LNCaP clone FGC (cell line): ENCODE measurements around the gene RASSF7.

Experiments used
- DNase-seq: peaks from one replicate; pipeline ENCODE4 v3.0.0-alpha.2; 2011; ENCODE audit warnings: low read depth
- H3K4me3 ChIP-seq: 2 replicates; pipeline ENCODE4 v1.5.1; 2011; ENCODE audit warnings: mild to moderate bottlenecking, low read depth, low read length, control low read depth
- CTCF ChIP-seq: IDR thresholded peaks from 2 replicates; pipeline ENCODE4 v1.5.1; 2012; ENCODE audit warnings: mild to moderate bottlenecking; ENCODE audit not compliant: control insufficient read depth, insufficient read depth; ENCODE audit errors: extremely low read depth

RASSF7 gene

GRCh38 chr11:553988-554340 lies 6.8 kb upstream of the RASSF7 start:
- DNase-seq = no peak
- no peak for TF ChIP-seq CTCF
- H3K4me3 ChIP-seq = no peak overlapping the region

GRCh38 chr11:554428-555226 lies 6.1 kb upstream of the RASSF7 start:
- peak overlapping the region; percentile 34; the same call in 1 of the 2 replicates for H3K4me3 ChIP-seq
- peak; percentile 32 for DNase-seq
- TF ChIP-seq CTCF = peak; percentile 93

GRCh38 chr11:555227-555779 lies 5.5 kb upstream of the RASSF7 start:
- no peak for TF ChIP-seq CTCF
- peak overlapping the region; percentile 40 for H3K4me3 ChIP-seq
- no peak for DNase-seq

- DNase-seq = no peak
- no peak for TF ChIP-seq CTCF
- no peak overlapping the region for H3K4me3 ChIP-seq
These were observed 4.7 kb upstream of the RASSF7 start for GRCh38 chr11:555780-556661.

GRCh38 chr11:556662-557256 lies 4.0 kb upstream of the RASSF7 start:
- no peak for DNase-seq
- no peak for TF ChIP-seq CTCF
- H3K4me3 ChIP-seq = no peak overlapping the region

- no peak for DNase-seq
- no peak overlapping the region for H3K4me3 ChIP-seq
- no peak for TF ChIP-seq CTCF
These were observed 3.2 kb upstream of the RASSF7 start for GRCh38 chr11:557328-558132.
